T-helper 1 cell treated with Interleukin-12 subunit alpha and Interleukin-12 subunit beta and Interleukin-4 antibody, amounts not matched to agents 30 ng/mL and 1 ng/mL, for 36 hours (primary cell): ENCODE results near the gene NEU3. TPM values are rescaled to one million over a fixed set of nuclear protein-coding genes. Genes with fewer than 3 reads are reported as not detected.

Experiments used
- intact Hi-C: fragments of 100-400 bp; cut with micrococcal nuclease; formaldehyde crosslinking; loops from one replicate; pipeline ENCODE4 v1.15.1; 2024
- total RNA-seq: library from RNA; stranded (reverse); gene quantifications from 2 replicates; pipeline ENCODE4 v1.2.3, GENCODE V29; 2022

NEU3 gene
- total RNA-seq, 1 donor from 2014 or later, result 16.8 TPM

DNA sequence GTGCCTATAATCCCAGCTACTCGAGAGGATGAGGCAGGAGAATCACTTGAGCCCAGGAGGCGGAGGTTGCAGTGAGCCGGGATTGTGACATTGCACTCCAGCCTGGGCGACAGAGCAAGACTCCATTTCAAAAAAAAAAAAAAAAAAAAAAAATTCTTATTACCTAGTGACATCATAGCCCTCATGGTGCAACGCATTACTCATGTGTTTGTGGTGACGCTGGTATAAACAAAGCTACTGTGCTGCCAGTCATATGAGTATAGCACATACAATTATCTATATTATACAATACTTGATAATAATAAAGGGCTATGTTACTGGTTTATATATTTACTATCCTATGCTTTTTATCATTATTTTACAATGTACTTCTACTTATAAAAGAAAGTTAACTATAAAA lies 66.8 kb downstream of the NEU3 start:
- intact Hi-C loops, result no loop called here

DNA sequence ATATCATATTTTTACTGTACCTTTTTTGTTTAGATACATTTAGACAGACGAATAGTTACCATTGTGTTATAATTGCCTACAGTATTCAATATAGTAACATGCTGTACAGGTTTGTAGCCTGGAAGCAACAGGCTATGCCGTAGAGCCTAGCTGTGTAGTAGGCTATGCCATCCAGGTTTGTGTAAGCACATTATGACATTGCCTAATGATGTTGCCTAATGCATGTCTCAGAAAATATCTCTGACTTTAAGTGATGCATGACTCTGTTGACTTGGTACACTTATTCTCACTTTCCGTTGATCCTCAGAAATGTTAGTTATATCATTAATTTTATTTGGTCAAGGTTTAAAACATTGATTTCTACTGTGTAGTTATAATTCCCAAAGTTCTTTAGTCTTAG lies 68.1 kb downstream of the NEU3 start:
- intact Hi-C loops, result no loop called here

DNA sequence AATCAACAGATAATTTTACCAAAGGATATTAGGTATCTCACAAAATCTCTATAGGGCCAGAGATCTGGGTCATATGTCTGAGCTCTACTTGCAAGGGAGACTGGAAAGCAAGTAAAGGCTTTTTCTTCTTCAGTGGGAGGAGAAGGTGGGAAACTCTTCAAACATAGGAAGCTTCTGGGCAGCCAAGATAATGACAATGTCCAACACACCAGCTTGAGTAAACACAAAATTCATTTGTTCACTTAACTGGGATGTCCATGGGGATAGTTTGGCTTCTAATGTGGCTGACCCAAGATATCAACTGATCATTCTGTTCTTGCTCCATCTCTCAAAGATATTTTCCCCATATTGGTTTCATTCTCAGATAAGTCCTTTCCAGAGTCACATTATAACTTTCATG lies 70.6 kb downstream of the NEU3 start:
- intact Hi-C loops, result no loop called here

DNA sequence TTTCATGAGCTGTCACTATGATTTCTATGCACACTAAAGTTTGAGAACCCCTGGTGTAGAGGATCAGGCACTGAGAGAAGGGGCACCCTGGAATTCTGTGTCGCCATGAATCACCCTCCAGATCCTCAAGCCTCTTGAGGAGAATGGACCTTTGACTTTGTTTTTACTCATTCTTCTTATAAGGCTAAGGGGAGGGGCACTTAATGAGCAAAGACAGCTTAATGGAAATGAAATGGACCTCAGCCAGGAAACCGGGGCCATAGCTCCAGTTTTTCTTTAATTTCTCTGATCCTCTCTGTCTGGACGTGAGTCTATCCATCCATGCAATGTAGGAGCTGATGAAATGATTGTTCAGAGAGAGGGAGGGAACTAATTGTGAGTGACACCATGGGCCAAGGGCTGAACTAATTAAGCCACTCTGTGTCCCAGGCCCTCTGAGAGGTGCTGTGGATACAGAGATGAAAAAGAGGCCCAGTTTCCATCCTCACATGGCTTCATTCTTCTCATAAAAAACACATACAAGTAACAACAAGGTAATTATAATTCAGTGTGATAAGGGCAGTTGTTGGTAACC lies 75.1 kb downstream of the NEU3 start:
- intact Hi-C loops, result no loop called here

GRCh38 chr11:75066061-75066460 lies 77.3 kb downstream of the NEU3 start:
- intact Hi-C loops, result no loop called here

Other genes starting within 250 kb of the NEU3 start
- 16.1 and 16.3 TPM in 2 replicates for gene RNF169, start 240.1 kb upstream of the NEU3 start, total RNA-seq
- 8.7 and 12.2 TPM in 2 replicates for gene XRRA1, start 39.8 kb upstream of the NEU3 start, total RNA-seq
- gene SPCS2, start 39.7 kb upstream of the NEU3 start, total RNA-seq, result 203 and 207 TPM in 2 replicates
- not detected in 2 replicates for gene OR2AT4, start 107.9 kb downstream of the NEU3 start, total RNA-seq
- 0.27 and 0.47 TPM in 2 replicates for gene SLCO2B1, start 162.2 kb downstream of the NEU3 start, total RNA-seq